GM20000 (cell line): ENCODE results near the gene CDR2L.
"Not testable (repeated sequence)": the region's sequence is repeated elsewhere in the genome, so short reads cannot be mapped to it uniquely, and the experiment has no call there.

Experiments
- DNase-seq: peaks from one replicate; pipeline ENCODE4 v3.0.0; 2012; ENCODE audit warnings: low spot score
- CTCF ChIP-seq: IDR thresholded peaks from 2 replicates; pipeline ENCODE4 v1.5.1; 2012; ENCODE audit warnings: mild to moderate bottlenecking, control low read depth; ENCODE audit errors: extremely low read depth, missing control alignments

Gene CDR2L

GRCh38 chr17:75019710-75020109, 32.3 kb downstream of the CDR2L start:
- no peak for DNase-seq
- TF ChIP-seq CTCF, result no peak

- DNase-seq, result no peak
- no peak for TF ChIP-seq CTCF
Observed at GRCh38 chr17:75020331-75021110, 33.1 kb downstream of the CDR2L start.

- no peak for TF ChIP-seq CTCF
- no peak for DNase-seq
Observed at GRCh38 chr17:75024686-75025397, 37.4 kb downstream of the CDR2L start.

- not testable (repeated sequence) for DNase-seq
Observed at GRCh38 chr17:75025398-75025734, 37.9 kb downstream of the CDR2L start.

GRCh38 chr17:75026650-75027049, 39.2 kb downstream of the CDR2L start:
- not testable (repeated sequence) for DNase-seq

- no peak for TF ChIP-seq CTCF
- no peak for DNase-seq
Observed at GRCh38 chr17:75030161-75030560, 42.7 kb downstream of the CDR2L start.

GRCh38 chr17:75031972-75032719, 44.7 kb downstream of the CDR2L start:
- peak; percentile 69 for DNase-seq

More at GRCh38 chr17:75031972-75032719, 44.7 kb downstream of the CDR2L start:
- no peak for TF ChIP-seq CTCF
